CD4-positive, alpha-beta T cell treated with Interleukin-17A for 4 hours (primary cell): ENCODE results near the gene MYEOV.

ENCODE experiments used
- DNase-seq: peaks from one replicate; pipeline ENCODE4 v3.0.0-alpha.2; 2020; ENCODE audit warnings: mixed read lengths

MYEOV gene

GRCh38 chr11:69320756-69321741 lies 27.1 kb downstream of the MYEOV start:
- no peak for DNase-seq

GRCh38 chr11:69321877-69322361 lies 28.0 kb downstream of the MYEOV start:
- DNase-seq = no peak

GRCh38 chr11:69325446-69325845 lies 31.5 kb downstream of the MYEOV start:
- DNase-seq = no peak

- DNase-seq = no peak
Measured at GRCh38 chr11:69326622-69327219, 32.8 kb downstream of the MYEOV start.

GRCh38 chr11:69327741-69328191 lies 33.8 kb downstream of the MYEOV start:
- no peak for DNase-seq

- DNase-seq = no peak
Measured at GRCh38 chr11:69328231-69328630, 34.3 kb downstream of the MYEOV start.

GRCh38 chr11:69329581-69329980 lies 35.6 kb downstream of the MYEOV start:
- DNase-seq = no peak

GRCh38 chr11:69330330-69330729 lies 36.4 kb downstream of the MYEOV start:
- DNase-seq = no peak

GRCh38 chr11:69333149-69333710 lies 39.3 kb downstream of the MYEOV start:
- DNase-seq = no peak

- no peak for DNase-seq
Measured at GRCh38 chr11:69333879-69334278, 39.9 kb downstream of the MYEOV start.

- DNase-seq = no peak
Measured at GRCh38 chr11:69335007-69335780, 41.2 kb downstream of the MYEOV start.

GRCh38 chr11:69335781-69336405 lies 41.9 kb downstream of the MYEOV start:
- DNase-seq = no peak

- DNase-seq = peak; percentile 16
Measured at GRCh38 chr11:69337211-69337721, 43.3 kb downstream of the MYEOV start.

- no peak for DNase-seq
Measured at GRCh38 chr11:69339041-69339733, 45.2 kb downstream of the MYEOV start.

- no peak for DNase-seq
Measured at GRCh38 chr11:69339983-69340565, 46.1 kb downstream of the MYEOV start.

GRCh38 chr11:69342588-69343330 lies 48.8 kb downstream of the MYEOV start:
- no peak for DNase-seq

GRCh38 chr11:69343401-69344321 lies 49.7 kb downstream of the MYEOV start:
- DNase-seq = no peak

- DNase-seq = no peak
Measured at GRCh38 chr11:69344570-69345145, 50.7 kb downstream of the MYEOV start.
